Spleen (tissue), 11 donors: ENCODE measurements around the gene RBMS3. TPM values are rescaled to one million over a fixed set of nuclear protein-coding genes. Genes with fewer than 3 reads are reported as not detected.

ENCODE experiments used
- DNase-seq: peaks from one replicate; pipeline ENCODE4 v3.0.0-alpha.2; 2020
- H3K27ac ChIP-seq, 8 donors: fragments of 200-600 bp; sonication (generic) in 7 of 8; 1 replicate in 4 of 8; 2 replicates in 4 of 8; pipeline versions ENCODE4 v1.5.0 to v1.8.0; 2016 to 2021; ENCODE audit warnings: inconsistent platforms in 4 of 8, mild to moderate bottlenecking in 4 of 8, moderate library complexity in 1 of 8
- H3K27me3 ChIP-seq, 7 donors: fragments of 200-600 bp; sonication (generic) in 6 of 7; replicated peaks in 1 of 7; 1 replicate in 4 of 7; 2 replicates in 3 of 7; pipeline versions ENCODE4 v1.5.0 to v1.8.0; 2016 to 2021; ENCODE audit warnings: inconsistent platforms in 3 of 7, mild to moderate bottlenecking in 1 of 7
- H3K36me3 ChIP-seq, 6 donors: fragments of 200-600 bp; sonication (generic) in 5 of 6; 1 replicate in 4 of 6; 2 replicates in 2 of 6; pipeline versions ENCODE4 v1.5.0 to v1.8.0; 2016 to 2021; ENCODE audit warnings: inconsistent platforms in 2 of 6
- H3K4me1 ChIP-seq, 6 donors: fragments of 200-600 bp; sonication (generic) in 5 of 6; 1 replicate in 3 of 6; 2 replicates in 3 of 6; pipeline versions ENCODE4 v1.5.0 to v1.8.0; 2016 to 2021; ENCODE audit warnings: inconsistent platforms in 3 of 6
- H3K4me3 ChIP-seq, 8 donors: fragments of 200-600 bp; sonication (generic) in 7 of 8; 1 replicate in 4 of 8; 2 replicates in 4 of 8; pipeline versions ENCODE4 v1.5.0 to v1.8.0; 2016 to 2021; ENCODE audit warnings: inconsistent platforms in 4 of 8, mild to moderate bottlenecking in 4 of 8, moderate library complexity in 2 of 8
- H3K9me3 ChIP-seq, 8 donors: fragments of 200-600 bp; sonication (generic) in 7 of 8; 1 replicate in 4 of 8; 2 replicates in 4 of 8; pipeline versions ENCODE4 v1.5.0 to v1.8.0; 2016 to 2021; ENCODE audit warnings: inconsistent platforms in 4 of 8
- POLR2A ChIP-seq, 3 donors: fragments of 450-650 bp; IDR thresholded peaks; one replicate each; pipeline ENCODE4 v1.5.1; 2017; ENCODE audit warnings: antibody characterized with exemption in 3 of 3, mild to moderate bottlenecking in 1 of 3
- POLR2AphosphoS5 ChIP-seq, 3 donors: sonication (generic); formaldehyde crosslinking; IDR thresholded peaks; one replicate each; pipeline ENCODE4 v1.5.1; 2017; ENCODE audit warnings: antibody characterized with exemption in 3 of 3
- WGBS, 5 donors: extraction: QIAGEN DNeasy Blood & Tissue Kit in 3 of 5; methylation state at CpG; one replicate each; pipeline versions ENCODE4 v1.1.5 to v1.1.7; 2013 to 2018; 5-methylcytosine and 5-hydroxymethylcytosine counted together
- intact Hi-C: fragments of 100-400 bp; cut with DNase I; formaldehyde crosslinking; loops from one replicate; pipeline ENCODE4 v1.15.0; 2023; ENCODE audit warnings: low total_unique reads
- polyA plus RNA-seq, 3 donors: library from polyadenylated mRNA; stranded (reverse); fragments of 200-250 nt; gene quantifications; one replicate each; pipeline ENCODE4 v1.2.1, GENCODE V29; 2013
- total RNA-seq, 7 donors: library from RNA; depleted of rRNA in 3 of 7; stranded (reverse); fragments of >200 nt in 3 of 7; fragmentation: NEBNext Ultra II Directional in 4 of 7; extraction: Animal tissue kit (Norgen Biotek cat#: 25700) in 4 of 7; gene quantifications; one replicate each; pipeline versions ENCODE4 v1.1.0 to v1.2.1, GENCODE V29; 2016 to 2021
- TF ChIP-seq, protein P1 (sequence below), 11 experiments: fragments of 200-600 bp in 7 of 11; fragments of 450-650 bp in 4 of 11; sonication (generic) in 4 of 11; IDR thresholded peaks in 8 of 11; conservative IDR thresholded peaks in 3 of 11; 1 replicate in 7 of 11; 2 replicates in 4 of 11; pipeline versions ENCODE4 v1.4.0 to v1.8.0; 2016 to 2021; ENCODE audit warnings: antibody characterized with exemption in 11 of 11, inconsistent platforms in 4 of 11, mild to moderate bottlenecking in 1 of 11
- donor health status: healthy with polysubstance abuse.
- donor health status: DM: no; HTN: no; CAD: no; lungs with moderate emphysema.
- donor health status: DM: no; HTN: no; CAD: no.
- donor health status: Bipolar disorder and iron deficiency.
- donor health status: healthy.
- donor health status: DM: no; HTN: no; CAD: no.
- donor health status: DM: yes; HTN: yes; CAD: no.

The RBMS3 gene
- total and polyA plus RNA-seq, 10 donors = 2.6 to 81.9 (median 52.5) TPM

DNA sequence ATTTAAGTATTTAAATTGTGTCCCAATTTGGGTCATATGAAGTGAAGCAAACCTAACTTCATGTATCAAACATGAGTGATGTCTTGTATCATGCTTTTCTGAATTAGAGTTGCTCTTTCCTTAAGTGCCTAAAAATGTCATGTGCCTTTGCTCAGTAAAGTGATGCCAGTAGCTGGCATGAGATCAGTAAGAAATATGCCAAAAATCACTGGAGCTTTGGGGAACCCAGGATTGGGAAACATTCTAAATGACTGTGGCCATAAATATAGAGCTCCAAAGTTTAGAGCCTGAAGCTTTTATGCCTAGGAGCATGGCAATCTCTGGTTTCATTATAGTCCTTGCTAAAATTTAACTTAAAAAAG is 33.8 kb downstream of the RBMS3 start:
- no peaks in the 10 kb centered on the region for H3K9me3 ChIP-seq
- H3K4me3 ChIP-seq = no peak overlapping the region
- TF ChIP-seq POLR2AphosphoS5 (IDR thresholded peaks at IDR 0.05) (no peak), POLR2A (IDR thresholded peaks at IDR 0.05) (no peak)
- TF ChIP-seq, protein P1, sequence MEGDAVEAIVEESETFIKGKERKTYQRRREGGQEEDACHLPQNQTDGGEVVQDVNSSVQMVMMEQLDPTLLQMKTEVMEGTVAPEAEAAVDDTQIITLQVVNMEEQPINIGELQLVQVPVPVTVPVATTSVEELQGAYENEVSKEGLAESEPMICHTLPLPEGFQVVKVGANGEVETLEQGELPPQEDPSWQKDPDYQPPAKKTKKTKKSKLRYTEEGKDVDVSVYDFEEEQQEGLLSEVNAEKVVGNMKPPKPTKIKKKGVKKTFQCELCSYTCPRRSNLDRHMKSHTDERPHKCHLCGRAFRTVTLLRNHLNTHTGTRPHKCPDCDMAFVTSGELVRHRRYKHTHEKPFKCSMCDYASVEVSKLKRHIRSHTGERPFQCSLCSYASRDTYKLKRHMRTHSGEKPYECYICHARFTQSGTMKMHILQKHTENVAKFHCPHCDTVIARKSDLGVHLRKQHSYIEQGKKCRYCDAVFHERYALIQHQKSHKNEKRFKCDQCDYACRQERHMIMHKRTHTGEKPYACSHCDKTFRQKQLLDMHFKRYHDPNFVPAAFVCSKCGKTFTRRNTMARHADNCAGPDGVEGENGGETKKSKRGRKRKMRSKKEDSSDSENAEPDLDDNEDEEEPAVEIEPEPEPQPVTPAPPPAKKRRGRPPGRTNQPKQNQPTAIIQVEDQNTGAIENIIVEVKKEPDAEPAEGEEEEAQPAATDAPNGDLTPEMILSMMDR (IDR thresholded peaks at IDR 0.05 in 8 of 11, conservative IDR thresholded peaks at IDR 0.05 in 3 of 11) = no peak
- intact Hi-C loops = no loop called here
- peak overlapping the region in 2 of 8 donors; percentile 3 to 23 for H3K27ac ChIP-seq
- no peak for DNase-seq
- no peaks in the 10 kb centered on the region for H3K27me3 ChIP-seq
- H3K36me3 ChIP-seq = no peaks in the 10 kb centered on the region
- H3K4me1 ChIP-seq = peaks cover 0 to 35% (median 17%) of the 10 kb centered on the region in 6 donors

DNA sequence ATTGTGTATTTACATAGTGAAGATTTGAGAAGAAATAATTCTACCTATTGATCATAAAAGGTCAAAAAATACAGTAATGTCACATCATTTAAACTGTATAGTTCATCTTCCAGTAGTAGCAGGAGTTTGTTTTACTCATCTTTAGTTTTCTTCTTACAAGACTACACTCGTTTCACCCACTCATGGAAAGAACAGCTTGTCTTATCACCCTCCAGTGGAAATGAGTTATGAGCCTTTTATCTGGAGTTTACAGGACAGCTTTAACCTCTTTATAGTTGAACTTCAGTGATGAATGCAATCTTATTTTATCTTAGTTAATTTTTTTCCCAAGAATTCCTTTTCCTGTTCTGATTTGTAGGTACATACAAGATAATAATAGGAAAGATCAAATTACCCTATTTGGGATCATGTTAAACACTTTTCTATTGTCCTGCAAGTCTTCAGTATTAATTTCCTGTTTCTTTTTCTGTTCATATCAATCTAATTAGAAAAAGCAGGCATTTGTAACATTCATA is 36.8 kb downstream of the RBMS3 start:
- WGBS, 5 donors = 17 to 43% (median 39%) methylated on average over 1 of the region's 1 CpG
- no peaks in the 10 kb centered on the region for H3K9me3 ChIP-seq
- no peak overlapping the region for H3K27ac ChIP-seq
- no peak overlapping the region for H3K4me3 ChIP-seq
- intact Hi-C loops = no loop called here
- H3K4me1 ChIP-seq = peaks cover 0 to 45% (median 20%) of the 10 kb centered on the region in 6 donors
- no peaks in the 10 kb centered on the region for H3K27me3 ChIP-seq
- TF ChIP-seq, protein P1 (IDR thresholded peaks at IDR 0.05 in 8 of 11, conservative IDR thresholded peaks at IDR 0.05 in 3 of 11) = no peak
- no peak for TF ChIP-seq POLR2A (IDR thresholded peaks at IDR 0.05)
- no peak for TF ChIP-seq POLR2AphosphoS5 (IDR thresholded peaks at IDR 0.05)
- H3K36me3 ChIP-seq = no peaks in the 10 kb centered on the region
- no peak for DNase-seq

DNA sequence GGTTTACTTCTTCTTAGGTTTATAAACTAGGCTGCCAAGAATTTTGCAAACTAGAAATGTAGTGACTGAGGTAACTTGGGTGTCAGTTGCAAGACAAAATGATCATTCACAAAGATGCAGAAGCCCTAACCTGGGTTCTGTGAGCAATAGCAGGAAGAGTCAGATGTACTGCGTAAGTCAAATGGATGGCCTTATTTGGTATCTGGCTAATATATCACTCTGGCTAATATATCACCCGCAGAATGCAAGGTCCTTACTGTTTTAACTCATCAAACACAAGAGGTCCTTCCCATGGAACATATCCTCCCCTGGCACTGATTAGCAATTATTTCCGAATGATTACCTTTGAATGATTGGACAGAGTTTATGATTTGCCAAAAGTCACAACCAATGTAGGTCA is 37.4 kb downstream of the RBMS3 start:
- no peak for DNase-seq
- no peak for TF ChIP-seq POLR2A (IDR thresholded peaks at IDR 0.05)
- TF ChIP-seq, protein P1 (IDR thresholded peaks at IDR 0.05 in 8 of 11, conservative IDR thresholded peaks at IDR 0.05 in 3 of 11) = no peak
- TF ChIP-seq POLR2AphosphoS5 (IDR thresholded peaks at IDR 0.05) = no peak
- Histone ChIP-seq H3K36me3 (no peaks in the 10 kb centered on the region), H3K4me3 (no peak overlapping the region), H3K27ac (no peak overlapping the region), H3K27me3 (no peaks in the 10 kb centered on the region), H3K4me1 (peaks cover 0 to 40% (median 20%) of the 10 kb centered on the region in 6 donors), H3K9me3 (no peaks in the 10 kb centered on the region)
- 83 to 93% (median 89%) methylated on average over 3 of the region's 3 CpGs for WGBS, 5 donors
- intact Hi-C loops = no loop called here

DNA sequence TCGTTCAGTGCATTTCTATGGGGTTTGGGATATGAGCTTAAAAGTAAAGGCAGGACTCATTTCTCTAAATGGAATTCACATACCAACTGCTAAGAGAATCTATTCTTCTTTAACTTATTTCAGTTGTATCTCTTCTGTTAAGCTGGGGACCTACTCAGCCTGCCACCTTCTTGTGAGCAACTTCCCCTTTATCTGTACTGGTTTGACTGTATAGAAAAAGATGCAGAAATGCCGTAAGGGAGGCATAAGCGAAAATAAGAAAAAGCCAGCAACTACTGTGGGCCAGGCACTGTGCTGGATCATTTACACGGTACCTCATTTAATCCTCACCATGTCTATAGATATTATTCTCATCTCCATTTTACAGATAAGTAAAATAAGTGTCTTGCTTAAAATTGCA is 38.4 kb downstream of the RBMS3 start:
- Histone ChIP-seq H3K36me3 (no peaks in the 10 kb centered on the region), H3K9me3 (no peaks in the 10 kb centered on the region)
- intact Hi-C loops = no loop called here

More for the DNA sequence above, 38.4 kb downstream of the RBMS3 start:
- DNase-seq = no peak
- H3K27ac ChIP-seq = peak overlapping the region in 1 of 8 donors; percentile 21
- H3K4me3 ChIP-seq = no peak overlapping the region
- H3K27me3 ChIP-seq = no peaks in the 10 kb centered on the region
- H3K4me1 ChIP-seq = peaks cover 0 to 34% (median 19%) of the 10 kb centered on the region in 6 donors
- TF ChIP-seq, protein P1 (IDR thresholded peaks at IDR 0.05 in 8 of 11, conservative IDR thresholded peaks at IDR 0.05 in 3 of 11) = no peak
- no peak for TF ChIP-seq POLR2AphosphoS5 (IDR thresholded peaks at IDR 0.05)
- 68 to 81% (median 77%) methylated on average over 4 of the region's 4 CpGs for WGBS, 5 donors
